ENCODE results near the gene GGNBP2. TPM values are rescaled to one million over a fixed set of nuclear protein-coding genes. Genes with fewer than 3 reads are reported as not detected.

GGNBP2 gene
- total and polyA plus RNA-seq, 2 of the 8 experiments (the other 6 are each of a cell fraction or from before 2014, with no cell fraction given) = 29.2 to 35.8 TPM

DNA sequence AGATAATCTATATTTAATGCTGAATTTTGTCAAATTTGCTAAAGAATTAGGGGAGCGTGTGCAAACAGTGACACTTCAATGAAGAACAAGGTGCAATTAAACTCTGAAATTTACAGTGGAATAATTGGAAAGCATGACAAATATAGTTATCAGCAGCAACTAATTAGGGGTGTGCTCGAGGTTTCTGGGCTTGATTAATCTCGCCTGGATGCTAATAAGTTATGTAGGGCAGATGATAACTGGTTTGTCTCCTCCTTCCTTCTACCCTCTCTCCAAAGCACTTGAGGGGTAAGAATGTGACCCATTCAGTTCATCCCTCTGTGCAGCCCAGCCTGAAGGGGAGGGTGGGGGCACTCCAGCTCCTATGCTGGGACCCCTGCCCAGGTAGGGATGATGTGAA is 78.6 kb downstream of the GGNBP2 start:
- H3K18ac ChIP-seq (ENCODE audit: extremely low read depth, low read length) = no peak overlapping the region
- peaks cover 0 to 9% (median 3%) of the 10 kb centered on the region in 4 experiments; a peak in 5 of 7 replicates for H3K4me1 ChIP-seq (replicated peaks in 1 of 4; ENCODE audit: control insufficient read depth in 3 of 4, insufficient read depth in 4 of 4, low read length in 3 of 4)
- WGBS, 2 experiments (ENCODE audit: extremely low coverage in 1 of 2, insufficient coverage in 1 of 2, insufficient read length in 1 of 2, insufficient replicate concordance in 2 of 2, low coverage in 1 of 2, low lambda C conversion rate in 2 of 2, missing lambda C conversion rate in 1 of 2) = 85% methylated on average over 3 of the region's 3 CpGs; no CpG with 5 or more reads in 1 of the 2 experiments
- no peaks in the 10 kb centered on the region for H3K79me2 ChIP-seq (ENCODE audit: control insufficient read depth in 1 of 2, insufficient read depth in 2 of 2, low read length in 2 of 2)
- H3K9me3 ChIP-seq (ENCODE audit: insufficient read depth in 2 of 2, low read depth in 1 of 2, low read length in 1 of 2) = no peaks in the 10 kb centered on the region
- POLR2A ChIA-PET (ENCODE audit: partially characterized antibody) = interaction anchor here (1.6 kb wide), 1 partner anchor 10 kb away, joined by 5 read pairs; no protein-coding TSS in a partner anchor
- H4K5ac ChIP-seq (ENCODE audit: insufficient read length, low read depth, low read length) = no peak overlapping the region
- H2BK15ac ChIP-seq (ENCODE audit: low read length) = no peak overlapping the region
- H2BK120ac ChIP-seq (replicated peaks; ENCODE audit: low read depth, low read length) = no peak overlapping the region
- no peak overlapping the region for H3K23ac ChIP-seq (ENCODE audit: insufficient read length)
- no peaks in the 10 kb centered on the region for H3K27me3 ChIP-seq (replicated peaks in 1 of 4; ENCODE audit: control insufficient read depth in 3 of 4, extremely low read depth in 1 of 4, insufficient read depth in 3 of 4, low read length in 3 of 4)
- H4K8ac ChIP-seq (ENCODE audit: extremely low read depth, insufficient read depth, low read length) = no peak overlapping the region
- H3K4ac ChIP-seq (replicated peaks; ENCODE audit: insufficient read length, low read depth, low read length) = no peak overlapping the region
- peaks cover 1 to 3% of the 10 kb centered on the region in 2 experiments for H4K20me1 ChIP-seq (replicated peaks in 1 of 2; ENCODE audit: control insufficient read depth in 1 of 2, insufficient read depth in 2 of 2, low read length in 2 of 2)
- H2AK5ac ChIP-seq (ENCODE audit: low read depth, low read length) = no peak overlapping the region
- no peak for DNase-seq (ENCODE audit: low read depth in 1 of 2, low spot score in 2 of 2)
- CTCF ChIA-PET (ENCODE audit: partially characterized antibody) = interaction anchor here (0.9 to 7.7 kb wide), 4 partner anchors 9 to 423 kb away, joined by 3 to 122 read pairs (median 16); no protein-coding TSS in a partner anchor
- H2AFZ ChIP-seq (ENCODE audit: low read length) = no peak overlapping the region
- H2BK20ac ChIP-seq (ENCODE audit: low read length) = no peak overlapping the region
- no peak overlapping the region for H3K14ac ChIP-seq (ENCODE audit: insufficient read length)
- H3K4me3 ChIP-seq (ENCODE audit: extremely low read depth in 1 of 4, insufficient read depth in 2 of 4, low read depth in 3 of 4, low read length in 4 of 4) = no peak overlapping the region
- H3K4me2 ChIP-seq (ENCODE audit: insufficient read depth in 1 of 2, low read depth in 2 of 2, low read length in 2 of 2) = no peak overlapping the region
- FAIRE-seq = no peak
- H4K91ac ChIP-seq (replicated peaks; ENCODE audit: insufficient read length, low read length) = no peak overlapping the region
- no peak overlapping the region for H2BK5ac ChIP-seq (ENCODE audit: low read depth, low read length)
- no peak overlapping the region for H3K27ac ChIP-seq (ENCODE audit: low read depth, low read length)
- no peaks in the 10 kb centered on the region for H3K36me3 ChIP-seq (ENCODE audit: control insufficient read depth in 2 of 4, insufficient read depth in 4 of 4, low read length in 3 of 4)
- no peaks in the 10 kb centered on the region for H3K23me2 ChIP-seq (ENCODE audit: low read depth, low read length)
- H3K56ac ChIP-seq (replicated peaks; ENCODE audit: insufficient read length, low read depth, low read length) = no peak overlapping the region
- no peaks in the 10 kb centered on the region; the same call in 1 of the 2 replicates for H3K79me1 ChIP-seq (ENCODE audit: low read depth, low read length)
- no peak overlapping the region for H2BK12ac ChIP-seq (ENCODE audit: low read depth, low read length)
- H3K9ac ChIP-seq (replicated peaks in 1 of 4; ENCODE audit: extremely low read depth in 1 of 4, low read depth in 3 of 4, low read length in 3 of 4) = no peak overlapping the region
- TF ChIP-seq ASH2L (IDR thresholded peaks at IDR 0.05; ENCODE audit: low read length) (no peak), CEBPB (IDR thresholded peaks at IDR 0.05; ENCODE audit: low read depth, low read length) (no peak), TAF7 (optimal IDR thresholded peaks at IDR 0.05; ENCODE audit: borderline replicate concordance, low read depth, low read length) (no peak), KDM5A (IDR thresholded peaks at IDR 0.05; ENCODE audit: low read length) (no peak), POLR2AphosphoS5 (IDR thresholded peaks at IDR 0.05; ENCODE audit: low read depth, low read length) (no peak), MAX (IDR thresholded peaks at IDR 0.05) (no peak), BCL11A (IDR thresholded peaks at IDR 0.05; ENCODE audit: low read depth in 2 of 2, low read length in 2 of 2) (no peak), SP4 (IDR thresholded peaks at IDR 0.05; ENCODE audit: low read length) (no peak), RNF2 (IDR thresholded peaks at IDR 0.05; ENCODE audit: borderline replicate concordance, low read depth, low read length, missing control alignments, poor library complexity, severe bottlenecking) (no peak), SP2 (IDR thresholded peaks at IDR 0.05; ENCODE audit: low read length) (no peak), SIX5 (IDR thresholded peaks at IDR 0.05; ENCODE audit: low read depth, low read length) (no peak), HDAC2 (IDR thresholded peaks at IDR 0.05; ENCODE audit: borderline replicate concordance in 1 of 2, low read depth in 2 of 2, low read length in 2 of 2) (no peak), CREB1 (IDR thresholded peaks at IDR 0.05) (no peak), NRF1 (IDR thresholded peaks at IDR 0.05; ENCODE audit: low read depth, low read length) (no peak), RBBP5 (IDR thresholded peaks at IDR 0.05; ENCODE audit: borderline replicate concordance, low read depth, low read length) (no peak)
